HG02884 (cell line): ENCODE measurements around the gene SUPT20H.

ENCODE experiments used
- ATAC-seq: cut with Tn5 transposase; IDR thresholded peaks from one replicate; pipeline ENCODE4 v1.9.1; 2021; ENCODE audit warnings: mild to moderate bottlenecking, moderate library complexity; ENCODE audit not compliant: unreplicated experiment

Gene SUPT20H

DNA sequence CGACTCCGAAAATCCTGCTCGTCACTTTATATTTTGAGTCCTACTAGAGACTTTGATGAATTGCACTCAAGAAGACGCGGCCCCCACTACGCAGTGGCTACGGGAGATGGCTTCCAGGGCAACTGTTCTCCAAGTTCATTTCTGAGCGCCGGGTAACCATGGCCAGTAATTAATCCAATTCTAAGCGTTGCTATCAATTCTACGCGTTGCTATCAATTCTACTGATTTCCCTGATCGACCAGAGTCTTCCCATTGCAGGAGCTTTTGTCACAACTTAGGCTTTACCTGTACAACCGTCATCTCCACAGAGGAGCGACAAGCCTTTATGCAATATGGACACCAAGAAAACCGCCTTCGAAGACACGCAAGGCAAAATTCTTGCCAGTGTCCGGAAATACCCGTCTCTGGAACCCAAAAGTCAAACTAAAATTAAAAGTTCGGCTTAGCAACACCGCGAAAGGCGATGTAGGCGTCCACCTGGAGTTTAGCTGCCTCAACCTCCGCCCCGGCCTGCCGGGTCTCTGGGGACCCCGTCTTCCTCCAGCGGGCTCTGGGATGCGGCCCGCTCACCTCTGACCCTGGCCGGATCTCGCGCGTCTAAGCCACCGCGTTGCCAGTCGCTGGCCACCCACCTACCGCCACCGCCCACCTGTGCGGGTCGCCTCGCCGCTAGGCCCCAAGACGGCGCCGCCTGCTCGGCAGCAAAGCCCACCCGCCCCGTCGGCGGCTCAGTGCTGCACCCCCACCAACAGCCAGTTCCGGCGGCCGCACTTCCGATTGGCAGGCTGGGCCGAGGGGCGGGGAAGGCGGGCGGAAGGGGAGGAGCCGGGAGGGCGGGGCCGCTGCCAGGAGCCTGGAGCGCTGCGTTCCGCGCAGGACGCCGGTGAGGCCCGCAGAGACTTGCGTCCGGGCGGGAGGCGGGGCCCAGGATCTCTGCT lies at the start of gene SUPT20H:
TSS of gene SUPT20H (minus strand) at position 779 of the 938 bp plus-strand sequence. CDS start 8,198 bp downstream, outside the sequence.
- ATAC-seq: peak; percentile 94

DNA sequence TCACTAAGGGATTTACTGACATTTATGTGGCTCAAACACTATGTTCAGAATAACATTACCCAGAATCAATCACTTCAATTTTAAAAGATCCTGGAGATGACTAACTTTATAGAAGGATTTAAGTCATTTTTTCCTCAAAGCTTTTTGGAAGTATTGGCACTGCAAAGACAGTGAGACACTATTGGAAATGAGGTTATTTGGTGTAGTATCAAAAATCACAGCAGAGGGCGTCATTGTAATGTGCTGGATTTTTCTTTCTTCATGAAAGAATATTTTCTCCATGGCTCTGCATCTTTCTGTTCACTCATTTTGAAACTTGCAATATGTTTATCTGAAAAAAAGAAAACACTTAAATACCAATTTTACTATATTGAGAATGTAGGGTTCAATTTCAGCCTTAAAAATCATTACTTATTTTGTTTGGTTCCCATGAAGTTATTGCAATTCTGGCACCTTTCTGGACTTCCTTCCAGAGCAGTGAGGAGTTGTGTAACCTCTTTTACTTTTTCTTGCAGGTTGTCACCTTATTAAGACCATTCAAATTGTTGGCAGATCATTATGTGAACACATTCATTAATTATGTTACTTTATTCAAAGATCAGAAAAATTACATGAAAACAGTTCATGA lies 49.7 kb upstream of the SUPT20H start:
- ATAC-seq: no peak

DNA sequence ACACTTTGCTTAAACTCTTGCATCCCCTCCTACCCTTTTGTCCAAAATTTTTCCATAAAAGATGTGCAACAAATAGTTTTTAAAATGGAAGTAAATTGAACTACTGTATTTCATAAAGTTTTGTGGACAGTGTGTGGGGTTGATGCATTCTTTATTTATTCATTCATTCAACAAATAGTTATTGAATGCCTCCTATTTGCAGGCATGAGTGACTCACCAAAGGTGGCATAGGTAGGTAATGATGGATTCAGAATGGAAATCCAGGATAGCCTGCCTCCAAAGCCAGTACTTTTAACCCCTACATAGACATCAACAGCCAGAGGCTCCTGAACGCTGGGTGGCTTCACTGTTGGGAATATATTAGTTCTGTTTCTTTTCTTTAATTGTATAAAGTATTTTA lies 48.4 kb upstream of the SUPT20H start:
- ATAC-seq: no peak

DNA sequence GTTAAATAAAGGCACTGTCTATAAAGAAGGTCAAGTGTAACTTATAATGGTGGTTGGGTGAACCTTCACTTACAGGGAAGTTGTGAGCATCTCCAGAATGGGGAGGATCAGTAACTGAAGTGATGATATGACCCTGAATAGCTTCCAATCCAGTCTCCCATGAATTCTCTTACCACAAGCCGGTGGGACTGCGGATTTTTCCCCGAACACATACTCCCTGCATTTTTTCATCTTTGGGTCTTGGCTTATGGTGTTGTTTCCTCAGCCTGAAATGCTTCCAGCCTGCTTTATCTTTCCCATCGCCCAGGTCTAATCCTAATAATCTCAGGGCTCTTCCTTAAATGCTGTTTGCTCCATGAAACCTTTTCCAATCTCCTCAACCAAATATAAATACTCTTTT lies 48.0 kb upstream of the SUPT20H start:
- no peak for ATAC-seq

DNA sequence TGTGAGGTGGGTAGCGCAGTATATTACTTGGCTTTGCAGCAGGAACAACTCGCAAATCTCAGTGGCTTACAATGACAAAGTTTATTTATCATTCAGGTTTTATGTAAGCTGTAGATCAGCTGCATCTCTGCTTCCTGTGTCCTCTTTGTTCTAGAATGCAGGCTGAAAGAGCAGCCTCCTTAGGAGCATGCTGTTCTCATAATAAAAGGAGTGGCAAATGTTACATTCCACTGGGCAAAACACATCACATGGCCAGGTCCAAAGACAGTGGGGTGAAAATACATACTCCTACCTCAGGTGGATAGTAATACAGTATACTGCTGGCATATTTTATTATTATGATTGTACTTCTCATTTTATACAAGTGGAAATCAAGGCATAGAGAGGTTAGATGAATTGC lies 47.2 kb upstream of the SUPT20H start:
- no peak for ATAC-seq

DNA sequence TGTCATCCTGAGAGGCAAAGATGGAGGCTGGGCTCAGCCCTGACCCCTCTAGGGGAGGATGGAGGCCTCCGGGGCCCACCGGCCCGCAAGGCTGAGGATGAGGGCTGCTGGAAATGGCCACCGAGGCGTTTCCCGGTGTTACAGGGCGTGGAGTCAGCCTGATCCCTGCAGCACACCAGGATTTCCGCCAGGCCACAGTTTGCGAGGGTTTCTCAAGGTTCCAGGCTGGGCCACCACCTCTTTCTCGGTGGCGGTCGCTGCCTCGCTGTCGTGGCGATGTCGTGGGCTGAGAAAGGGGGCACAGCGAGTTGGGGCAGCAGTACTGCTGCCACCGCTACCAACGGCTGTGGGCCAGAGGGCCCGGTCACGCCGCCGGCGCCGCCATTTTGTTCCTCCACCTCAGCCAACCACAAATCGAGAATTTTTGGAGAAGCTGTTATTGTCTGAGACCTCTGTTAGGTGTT lies 45.8 kb upstream of the SUPT20H start, which contains the start of gene CSNK1A1L:
TSS of gene CSNK1A1L (minus strand) at position 414 of the 464 bp plus-strand sequence. CDS start at position 6, 408 bp downstream.
- ATAC-seq: no peak

GRCh38 chr13:37102896-37103295 lies 43.4 kb upstream of the SUPT20H start:
- ATAC-seq: no peak

DNA sequence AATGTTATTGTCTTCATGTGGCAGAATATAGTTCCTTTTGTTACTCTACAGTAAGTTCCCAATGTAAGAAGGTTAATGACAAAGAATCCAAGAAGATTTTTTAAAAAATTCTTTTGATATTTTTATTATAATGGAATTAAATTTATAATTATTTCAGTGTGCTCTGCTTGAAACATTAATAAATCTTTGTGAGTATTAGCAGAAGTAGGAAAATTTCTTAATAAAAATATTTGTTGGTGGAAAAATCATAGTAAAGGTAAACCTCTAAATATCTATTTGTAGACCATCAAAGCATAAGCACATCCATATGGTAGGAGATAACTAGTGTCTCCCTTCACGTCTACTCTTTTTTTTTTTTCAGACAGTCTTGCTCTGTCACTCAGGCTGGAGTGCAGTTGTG lies 41.7 kb upstream of the SUPT20H start:
- no peak for ATAC-seq

DNA sequence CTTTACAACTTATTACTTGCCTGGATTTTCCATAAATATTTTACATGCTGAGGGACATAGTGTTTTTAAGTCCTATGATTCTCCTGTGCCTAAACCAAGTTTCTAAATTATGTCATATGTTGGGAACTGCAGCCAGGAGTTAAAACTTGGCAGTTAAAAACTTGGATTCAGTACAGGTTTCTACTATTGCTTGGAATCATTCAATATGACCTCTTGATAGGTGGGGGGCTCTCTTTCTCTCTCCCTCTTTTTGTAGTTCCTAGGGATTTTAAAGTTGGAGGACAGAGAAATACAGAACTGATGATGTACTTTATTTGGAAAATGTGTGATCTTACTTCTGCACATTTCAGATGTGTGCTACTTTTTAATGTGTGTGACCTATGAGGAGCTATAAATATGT lies 41.2 kb upstream of the SUPT20H start:
- no peak for ATAC-seq

- no peak for ATAC-seq
These were observed 37.6 kb upstream of the SUPT20H start for GRCh38 chr13:37097076-37097475.

GRCh38 chr13:37094840-37095239 lies 35.4 kb upstream of the SUPT20H start:
- ATAC-seq: no peak

DNA sequence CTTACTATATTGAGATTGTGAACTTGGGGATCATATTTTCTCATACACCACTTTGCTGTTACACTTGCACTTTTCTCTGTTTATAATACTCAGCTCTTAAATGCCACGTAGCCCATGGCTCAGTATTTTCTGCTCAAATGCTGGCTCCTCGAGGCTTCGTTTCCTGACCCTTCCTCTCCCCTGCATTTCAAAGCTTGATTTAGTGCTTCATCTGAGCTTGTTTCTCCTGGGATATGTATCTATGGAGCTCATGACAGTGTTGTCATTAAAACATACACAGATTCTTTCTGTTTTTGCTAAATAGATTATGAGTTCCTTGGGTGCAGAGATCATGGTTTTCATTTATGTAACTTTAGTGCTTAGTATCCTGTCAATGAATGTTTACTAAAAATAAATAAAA lies 34.6 kb upstream of the SUPT20H start:
- no peak for ATAC-seq

DNA sequence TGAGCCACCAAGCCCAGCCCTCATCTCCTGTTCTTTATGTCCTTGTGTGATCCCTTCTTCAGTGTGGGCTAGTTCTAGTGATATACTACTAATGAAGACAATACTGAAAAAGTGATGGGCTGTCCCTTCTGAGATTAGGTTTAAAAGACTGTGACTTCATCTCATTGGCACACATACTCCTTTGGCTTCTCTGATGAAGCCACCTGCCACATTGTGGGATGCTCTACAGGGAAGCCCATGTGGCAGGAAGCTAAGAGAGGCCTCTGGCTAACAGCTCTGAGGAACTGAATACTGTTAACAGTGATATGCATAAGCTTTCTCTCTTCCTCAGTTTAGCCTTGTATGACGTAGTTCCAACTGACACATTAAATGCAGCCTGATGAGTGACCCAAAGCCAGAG lies 32.3 kb upstream of the SUPT20H start:
- ATAC-seq: no peak

DNA sequence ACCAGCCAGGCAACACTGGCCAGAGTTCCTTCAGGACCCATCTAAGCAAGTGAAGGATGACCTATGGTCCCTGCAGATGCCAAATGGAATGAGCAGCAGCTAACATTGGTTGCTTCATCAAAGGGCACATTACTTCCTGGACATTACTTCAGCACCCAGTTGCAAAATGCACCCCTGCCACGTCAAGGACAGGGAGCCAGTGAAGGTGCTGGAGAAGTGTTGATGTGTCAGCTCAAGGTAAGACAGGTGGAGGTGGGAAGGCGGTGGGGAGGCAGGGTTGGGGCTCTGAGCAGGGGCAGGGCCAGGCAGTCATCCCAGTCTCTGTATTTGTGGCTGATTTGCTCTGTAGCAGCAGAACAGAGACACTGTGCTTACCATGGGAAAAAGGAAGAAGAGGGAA lies 31.4 kb upstream of the SUPT20H start:
- no peak for ATAC-seq

- no peak for ATAC-seq
These were observed 30.0 kb upstream of the SUPT20H start for GRCh38 chr13:37089495-37089894.

DNA sequence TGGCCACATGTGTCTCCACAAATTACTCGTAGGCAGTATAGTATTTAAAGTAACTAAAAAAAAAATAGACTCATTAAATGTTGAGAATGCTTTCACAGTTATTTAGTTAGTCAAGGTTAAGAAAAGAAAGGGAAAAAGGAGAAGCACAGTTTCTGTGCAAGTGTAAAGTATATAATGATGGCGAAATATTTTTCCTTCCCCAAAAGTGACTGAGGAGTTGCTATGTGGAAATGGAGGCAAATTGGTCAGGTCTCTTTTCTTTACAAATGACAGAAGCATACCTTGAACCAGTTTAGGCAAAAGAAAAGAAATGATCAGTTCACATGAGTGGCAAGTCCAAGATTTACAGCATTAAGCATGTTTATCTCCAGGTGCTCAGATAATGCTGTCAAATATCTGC lies 28.0 kb upstream of the SUPT20H start:
- ATAC-seq: no peak

- ATAC-seq: no peak
These were observed 26.1 kb upstream of the SUPT20H start for GRCh38 chr13:37085606-37086005.

- no peak for ATAC-seq
These were observed 17.3 kb upstream of the SUPT20H start for GRCh38 chr13:37076818-37077217.

DNA sequence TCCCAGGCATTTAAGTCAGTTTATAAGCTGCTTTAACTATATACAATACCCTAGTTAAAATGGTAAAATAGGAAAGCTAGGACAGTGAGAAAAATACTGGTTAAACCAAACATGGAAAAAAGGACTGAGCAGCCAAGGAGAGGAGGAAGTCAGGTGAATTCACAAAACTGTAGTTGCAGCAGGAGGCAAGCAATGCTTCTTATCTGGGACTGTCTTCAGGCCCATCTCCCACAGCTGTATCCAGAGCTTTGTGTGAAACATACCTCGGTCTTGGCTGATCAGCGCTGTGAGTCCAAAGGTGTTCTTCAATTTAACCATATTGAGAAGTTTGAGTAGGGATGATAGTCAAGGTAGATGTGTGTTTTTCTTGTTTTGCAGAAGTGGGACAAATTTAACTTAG lies 15.7 kb upstream of the SUPT20H start:
- no peak for ATAC-seq

DNA sequence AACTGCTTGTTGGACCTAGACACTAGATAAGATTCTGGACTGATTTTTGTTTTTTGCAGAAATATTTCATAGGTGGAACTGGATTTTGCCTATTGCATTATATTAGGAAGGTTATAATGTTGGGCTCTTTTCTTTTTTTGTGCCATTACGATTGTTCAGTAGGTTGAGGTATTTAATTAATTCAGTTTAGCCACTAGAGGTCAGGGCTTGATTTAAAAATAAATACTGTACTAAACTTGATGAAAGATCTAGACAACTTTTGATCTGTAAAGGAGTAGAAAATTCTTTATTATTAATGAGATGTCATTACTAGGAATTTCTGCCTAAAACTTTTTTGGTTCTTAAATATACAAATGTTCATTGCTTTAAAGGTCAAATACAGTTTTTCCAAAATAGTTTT lies 15.2 kb upstream of the SUPT20H start:
- ATAC-seq: no peak

DNA sequence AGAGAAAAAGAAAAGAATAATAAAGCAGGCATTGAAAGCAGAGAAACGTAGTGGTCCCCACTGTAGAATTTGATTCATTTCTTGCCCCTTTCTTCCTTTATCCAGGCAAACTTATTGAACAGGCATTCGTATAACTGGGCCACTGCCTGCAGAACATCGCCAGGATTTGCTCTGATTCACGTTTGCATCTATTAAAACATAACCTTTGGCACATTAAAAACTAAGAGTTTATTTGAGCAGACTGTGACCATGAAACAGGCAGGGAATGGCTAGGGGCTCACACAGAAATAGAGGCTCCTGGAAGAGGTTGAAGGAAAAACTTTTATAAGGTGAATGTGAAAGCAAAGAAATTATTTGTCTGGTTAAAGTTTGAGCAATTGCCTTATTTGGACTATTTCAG lies 12.5 kb upstream of the SUPT20H start:
- ATAC-seq: no peak

- no peak for ATAC-seq
These were observed 11.5 kb upstream of the SUPT20H start for GRCh38 chr13:37070956-37071355.
